WI38 (cell line): Measurements from ENCODE around the gene COMT.

Source experiments
- H3K4me3 ChIP-seq: 2 replicates; pipeline ENCODE4 v1.5.1; 2011; ENCODE audit warnings: low read depth, mild to moderate bottlenecking, control low read depth, low read length
- CTCF ChIP-seq: IDR thresholded peaks from 2 replicates; pipeline ENCODE4 v1.5.1; 2012; ENCODE audit warnings: low read depth, mild to moderate bottlenecking, control low read depth, low read length

Gene COMT

GRCh38 chr22:19958083-19959042, 16.8 kb downstream of the COMT start:
- H3K4me3 ChIP-seq, result no peak overlapping the region
- TF ChIP-seq CTCF, result no peak

DNA sequence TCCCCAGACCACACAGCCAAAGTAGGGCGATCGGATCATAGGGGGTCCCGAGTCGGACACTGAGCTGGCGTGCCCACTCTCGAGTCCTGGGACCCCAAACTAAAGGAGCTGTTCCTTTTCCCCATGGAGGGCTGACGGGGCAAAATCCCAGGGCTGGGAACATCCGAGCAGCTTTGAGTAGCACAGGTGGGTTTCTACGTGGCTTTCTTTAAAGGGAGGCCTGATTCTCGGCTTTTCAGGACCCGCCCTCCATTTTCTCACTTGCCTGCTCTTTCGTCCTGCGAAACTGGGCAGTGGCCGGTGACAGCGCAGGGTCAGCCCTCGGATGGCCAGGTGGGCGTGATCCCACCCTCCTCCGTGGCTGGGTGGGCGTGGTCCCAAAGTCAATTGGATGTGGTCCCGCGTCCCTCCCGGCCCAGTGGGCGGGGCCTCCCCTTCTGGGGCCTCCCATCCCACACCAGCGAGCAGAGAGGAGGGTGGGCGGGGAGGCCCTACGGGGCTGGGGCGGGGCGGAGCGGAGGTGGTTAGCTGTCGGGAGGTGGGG, 17.5 kb downstream of the COMT start:
- no peak for TF ChIP-seq CTCF
- no peak overlapping the region for H3K4me3 ChIP-seq

- H3K4me3 ChIP-seq, result no peak overlapping the region
- no peak for TF ChIP-seq CTCF
Observed at GRCh38 chr22:19959587-19960490, 18.3 kb downstream of the COMT start.

DNA sequence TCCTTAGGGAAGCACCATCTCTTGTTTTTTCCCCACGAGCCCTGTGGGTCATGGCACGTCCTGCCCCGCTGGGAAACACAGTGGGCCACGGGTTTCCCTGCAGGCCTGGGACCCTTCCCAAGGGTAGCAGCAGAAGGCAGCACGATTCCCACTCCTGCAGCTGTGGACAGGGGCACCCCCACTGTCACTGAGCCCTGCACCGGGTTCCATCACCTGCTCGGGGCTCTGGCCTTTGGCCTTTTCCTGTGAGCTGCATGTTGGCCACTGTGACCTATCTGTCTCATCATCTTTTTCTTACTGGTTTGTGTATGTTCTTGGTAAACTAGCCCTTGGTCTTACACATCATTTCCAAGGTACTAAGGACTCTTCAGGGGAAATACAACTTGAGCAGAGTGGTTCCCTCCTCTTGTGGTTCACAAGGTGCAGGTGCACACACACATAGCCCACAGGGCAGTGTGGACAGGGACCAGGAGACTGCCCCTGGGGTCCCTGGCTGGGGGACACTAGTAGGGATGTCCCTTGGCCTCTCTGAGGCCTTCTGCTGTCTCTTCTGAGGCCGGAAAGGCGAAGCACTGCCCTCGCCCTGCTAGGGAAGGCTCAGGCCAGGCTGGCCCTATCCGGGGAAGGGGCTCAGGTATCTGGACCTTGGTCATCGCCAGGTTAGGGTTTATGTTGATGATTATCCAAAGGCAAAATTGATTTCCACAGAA, 19.1 kb downstream of the COMT start:
- TF ChIP-seq CTCF, result no peak
- no peak overlapping the region for H3K4me3 ChIP-seq

DNA sequence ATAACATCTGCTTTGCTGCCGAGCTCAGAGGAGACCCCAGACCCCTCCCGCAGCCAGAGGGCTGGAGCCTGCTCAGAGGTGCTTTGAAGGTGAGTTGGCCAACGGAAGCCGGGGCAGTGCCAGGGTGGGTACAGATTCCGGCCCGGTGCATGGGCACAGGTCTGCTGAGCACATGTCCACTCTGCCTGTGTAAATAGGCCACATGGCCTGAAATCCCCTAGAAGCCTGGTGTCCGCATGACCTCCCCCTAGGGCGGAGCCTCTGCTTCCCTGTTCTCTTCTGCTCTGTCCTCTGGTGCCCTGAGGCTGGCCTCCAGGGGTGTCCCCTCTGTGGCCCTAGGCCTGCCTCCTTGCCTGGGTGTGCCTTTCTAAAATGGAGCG, 19.6 kb downstream of the COMT start:
- H3K4me3 ChIP-seq, result no peak overlapping the region
- no peak for TF ChIP-seq CTCF

- H3K4me3 ChIP-seq, result no peak overlapping the region
- no peak for TF ChIP-seq CTCF
Observed at GRCh38 chr22:19961868-19962245, 20.3 kb downstream of the COMT start.
